SK-N-SH (cell line): ENCODE measurements around the gene GPR89B.

ENCODE experiments used
- CHD2 ChIP-seq: fragments of 150-350 bp; IDR thresholded peaks from 2 replicates; pipeline ENCODE4 v1.6.1; 2018; ENCODE audit warnings: low read length; ENCODE audit not compliant: partially characterized antibody
- CTCF ChIP-seq: fragments of 200-600 bp; sonication (generic); IDR thresholded peaks from 2 replicates; pipeline ENCODE4 v1.6.1; 2017; ENCODE audit warnings: antibody characterized with exemption, mild to moderate bottlenecking, moderate library complexity
- EP300 ChIP-seq, 2 experiments: IDR thresholded peaks; 2 replicates each; pipeline versions ENCODE4 v1.4.0 to v1.6.1; 2012; ENCODE audit warnings: borderline replicate concordance in 1 of 2, low read depth in 1 of 2, low read length in 1 of 2
- EZH2phosphoT487 ChIP-seq: fragments of 200-600 bp; sonication (generic); IDR thresholded peaks from 2 replicates; pipeline ENCODE4 v1.6.1; 2017; ENCODE audit warnings: low read depth, mixed run types, mild to moderate bottlenecking, antibody characterized with exemption, moderate library complexity, borderline replicate concordance
- JUND ChIP-seq: IDR thresholded peaks from 2 replicates; pipeline ENCODE4 v1.4.0; 2012
- MEF2A ChIP-seq: IDR thresholded peaks from 2 replicates; pipeline ENCODE4 v1.4.0; 2012; ENCODE audit warnings: low read depth, borderline replicate concordance
- POLR2AphosphoS5 ChIP-seq: IDR thresholded peaks from 2 replicates; pipeline ENCODE4 v1.6.1; 2012; ENCODE audit warnings: low read depth, low read length
- RAD21 ChIP-seq: IDR thresholded peaks from 2 replicates; pipeline ENCODE4 v1.6.1; 2012; ENCODE audit warnings: mild to moderate bottlenecking, low read length
- RFX5 ChIP-seq: IDR thresholded peaks from 2 replicates; pipeline ENCODE4 v1.6.1; 2012; ENCODE audit warnings: mild to moderate bottlenecking, improper control_type of control experiment, low read length
- TCF12 ChIP-seq: IDR thresholded peaks from 2 replicates; pipeline ENCODE4 v1.4.0; 2012
- TF ChIP-seq, protein P1 (sequence below): fragments of 150-350 bp; IDR thresholded peaks from 2 replicates; pipeline ENCODE4 v1.6.1; 2017; ENCODE audit warnings: antibody characterized with exemption, low read length, low read depth, borderline replicate concordance
- TF ChIP-seq, protein P2 (sequence below): IDR thresholded peaks from 2 replicates; pipeline ENCODE4 v1.6.1; 2012; ENCODE audit warnings: mild to moderate bottlenecking, low read depth, low read length, moderate library complexity

- TF ChIP-seq, protein P1, sequence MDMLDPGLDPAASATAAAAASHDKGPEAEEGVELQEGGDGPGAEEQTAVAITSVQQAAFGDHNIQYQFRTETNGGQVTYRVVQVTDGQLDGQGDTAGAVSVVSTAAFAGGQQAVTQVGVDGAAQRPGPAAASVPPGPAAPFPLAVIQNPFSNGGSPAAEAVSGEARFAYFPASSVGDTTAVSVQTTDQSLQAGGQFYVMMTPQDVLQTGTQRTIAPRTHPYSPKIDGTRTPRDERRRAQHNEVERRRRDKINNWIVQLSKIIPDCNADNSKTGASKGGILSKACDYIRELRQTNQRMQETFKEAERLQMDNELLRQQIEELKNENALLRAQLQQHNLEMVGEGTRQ, result no peak
- TF ChIP-seq CTCF (no peak), POLR2AphosphoS5 (no peak), RAD21 (no peak), EZH2phosphoT487 (no peak), EP300 (IDR thresholded peaks at IDR 0.05; ENCODE audit: borderline replicate concordance in 1 of 2, low read depth in 1 of 2, low read length in 1 of 2) (no peak), MEF2A (no peak), CHD2 (no peak), JUND (no peak), TCF12 (no peak), RFX5 (no peak)
- TF ChIP-seq, protein P2, sequence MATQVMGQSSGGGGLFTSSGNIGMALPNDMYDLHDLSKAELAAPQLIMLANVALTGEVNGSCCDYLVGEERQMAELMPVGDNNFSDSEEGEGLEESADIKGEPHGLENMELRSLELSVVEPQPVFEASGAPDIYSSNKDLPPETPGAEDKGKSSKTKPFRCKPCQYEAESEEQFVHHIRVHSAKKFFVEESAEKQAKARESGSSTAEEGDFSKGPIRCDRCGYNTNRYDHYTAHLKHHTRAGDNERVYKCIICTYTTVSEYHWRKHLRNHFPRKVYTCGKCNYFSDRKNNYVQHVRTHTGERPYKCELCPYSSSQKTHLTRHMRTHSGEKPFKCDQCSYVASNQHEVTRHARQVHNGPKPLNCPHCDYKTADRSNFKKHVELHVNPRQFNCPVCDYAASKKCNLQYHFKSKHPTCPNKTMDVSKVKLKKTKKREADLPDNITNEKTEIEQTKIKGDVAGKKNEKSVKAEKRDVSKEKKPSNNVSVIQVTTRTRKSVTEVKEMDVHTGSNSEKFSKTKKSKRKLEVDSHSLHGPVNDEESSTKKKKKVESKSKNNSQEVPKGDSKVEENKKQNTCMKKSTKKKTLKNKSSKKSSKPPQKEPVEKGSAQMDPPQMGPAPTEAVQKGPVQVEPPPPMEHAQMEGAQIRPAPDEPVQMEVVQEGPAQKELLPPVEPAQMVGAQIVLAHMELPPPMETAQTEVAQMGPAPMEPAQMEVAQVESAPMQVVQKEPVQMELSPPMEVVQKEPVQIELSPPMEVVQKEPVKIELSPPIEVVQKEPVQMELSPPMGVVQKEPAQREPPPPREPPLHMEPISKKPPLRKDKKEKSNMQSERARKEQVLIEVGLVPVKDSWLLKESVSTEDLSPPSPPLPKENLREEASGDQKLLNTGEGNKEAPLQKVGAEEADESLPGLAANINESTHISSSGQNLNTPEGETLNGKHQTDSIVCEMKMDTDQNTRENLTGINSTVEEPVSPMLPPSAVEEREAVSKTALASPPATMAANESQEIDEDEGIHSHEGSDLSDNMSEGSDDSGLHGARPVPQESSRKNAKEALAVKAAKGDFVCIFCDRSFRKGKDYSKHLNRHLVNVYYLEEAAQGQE, result no peak
These were observed 15.7 kb upstream of the GPR89B start for GRCh38 chr1:147912553-147912952.
